ENCODE measurements around the gene KCNH2. TPM values are rescaled to one million over a fixed set of nuclear protein-coding genes. Genes with fewer than 3 reads are reported as not detected.

Gene KCNH2
- total RNA-seq, 1 experiment from 2014 or later: 16.2 TPM

DNA sequence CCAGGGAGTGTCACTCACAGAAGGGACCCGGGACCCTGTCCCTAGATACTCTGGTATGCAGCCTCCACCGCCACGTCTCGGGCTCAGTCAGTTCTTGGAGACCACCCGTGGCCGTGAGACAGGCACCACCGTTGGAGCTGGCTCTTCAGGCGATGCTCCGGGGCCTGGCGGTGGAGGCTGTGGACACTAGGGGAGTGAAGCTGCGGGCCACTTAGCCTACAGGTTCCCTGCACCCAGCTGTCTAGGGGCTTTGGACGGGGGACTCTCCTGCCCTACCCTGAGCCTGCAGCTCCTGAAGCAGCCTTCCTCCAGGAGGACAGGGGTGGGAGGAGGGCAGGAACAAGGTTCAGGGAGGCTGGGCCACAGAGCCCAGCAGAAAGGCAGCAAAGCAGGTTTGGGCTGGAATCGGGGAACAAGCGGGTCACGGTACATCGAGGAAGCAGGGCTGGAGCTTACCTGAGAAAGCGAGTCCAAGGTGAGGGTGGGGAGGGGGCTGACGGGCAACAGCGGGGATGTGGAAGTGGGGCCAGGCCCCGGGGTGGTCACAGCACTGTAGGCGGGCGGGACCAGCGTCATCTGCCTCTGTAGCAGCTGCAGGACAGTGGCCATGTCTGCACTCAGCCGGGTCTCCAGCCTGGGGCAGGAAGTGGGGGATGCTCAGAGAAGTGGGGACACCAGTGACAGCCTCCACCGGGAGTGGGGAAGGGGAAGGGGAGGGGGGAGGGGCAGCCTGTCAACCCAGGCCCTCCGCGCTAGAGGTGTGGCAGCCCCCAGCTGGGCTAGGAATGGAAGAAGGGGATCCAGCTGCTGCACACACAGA is 31.5 kb downstream of the KCNH2 start (continued):
- TF ChIP-seq ZBTB43 (CRISPR knock-in tag; IDR thresholded peaks at IDR 0.05) (no peak), TCF7 (CRISPR knock-in tag; IDR thresholded peaks at IDR 0.05; ENCODE audit: low read depth) (no peak)

- H3K9me3 Mint-ChIP-seq: no peaks in the 10 kb centered on the region
- no peak overlapping the region for H3K27ac Mint-ChIP-seq
- H3K4me1 Mint-ChIP-seq: peaks cover 48% of the 10 kb centered on the region
- CTCF ChIA-PET: interaction anchor here (0.6 to 4.3 kb wide), 14 partner anchors 9 to 73 kb away, joined by 3 to 18 read pairs (median 5); no protein-coding TSS in a partner anchor
- H3K4me3 Mint-ChIP-seq: no peak overlapping the region
- no peak for ATAC-seq
- H3K27me3 Mint-ChIP-seq (ENCODE audit: low read depth): peaks cover 6% of the 10 kb centered on the region
- no peak for DNase-seq (ENCODE audit: low spot score)
- POLR2A ChIA-PET: interaction anchor here (1.2 kb wide), 1 partner anchor 24 kb away, joined by 3 read pairs; no protein-coding TSS in a partner anchor
- H3K36me3 Mint-ChIP-seq: no peaks in the 10 kb centered on the region
- no peak for TF ChIP-seq NFYB (CRISPR knock-in tag; conservative IDR thresholded peaks at IDR 0.05; ENCODE audit: low read depth)
- no peak for TF ChIP-seq ZNF121 (CRISPR knock-in tag; IDR thresholded peaks at IDR 0.05)
- TF ChIP-seq SMAD3 (CRISPR knock-in tag; IDR thresholded peaks at IDR 0.05; ENCODE audit: borderline replicate concordance): no peak
- no peak for TF ChIP-seq FOXJ3 (CRISPR knock-in tag; IDR thresholded peaks at IDR 0.05; ENCODE audit: borderline replicate concordance)
- TF ChIP-seq, protein P1, sequence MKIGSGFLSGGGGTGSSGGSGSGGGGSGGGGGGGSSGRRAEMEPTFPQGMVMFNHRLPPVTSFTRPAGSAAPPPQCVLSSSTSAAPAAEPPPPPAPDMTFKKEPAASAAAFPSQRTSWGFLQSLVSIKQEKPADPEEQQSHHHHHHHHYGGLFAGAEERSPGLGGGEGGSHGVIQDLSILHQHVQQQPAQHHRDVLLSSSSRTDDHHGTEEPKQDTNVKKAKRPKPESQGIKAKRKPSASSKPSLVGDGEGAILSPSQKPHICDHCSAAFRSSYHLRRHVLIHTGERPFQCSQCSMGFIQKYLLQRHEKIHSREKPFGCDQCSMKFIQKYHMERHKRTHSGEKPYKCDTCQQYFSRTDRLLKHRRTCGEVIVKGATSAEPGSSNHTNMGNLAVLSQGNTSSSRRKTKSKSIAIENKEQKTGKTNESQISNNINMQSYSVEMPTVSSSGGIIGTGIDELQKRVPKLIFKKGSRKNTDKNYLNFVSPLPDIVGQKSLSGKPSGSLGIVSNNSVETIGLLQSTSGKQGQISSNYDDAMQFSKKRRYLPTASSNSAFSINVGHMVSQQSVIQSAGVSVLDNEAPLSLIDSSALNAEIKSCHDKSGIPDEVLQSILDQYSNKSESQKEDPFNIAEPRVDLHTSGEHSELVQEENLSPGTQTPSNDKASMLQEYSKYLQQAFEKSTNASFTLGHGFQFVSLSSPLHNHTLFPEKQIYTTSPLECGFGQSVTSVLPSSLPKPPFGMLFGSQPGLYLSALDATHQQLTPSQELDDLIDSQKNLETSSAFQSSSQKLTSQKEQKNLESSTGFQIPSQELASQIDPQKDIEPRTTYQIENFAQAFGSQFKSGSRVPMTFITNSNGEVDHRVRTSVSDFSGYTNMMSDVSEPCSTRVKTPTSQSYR (CRISPR knock-in tag; IDR thresholded peaks at IDR 0.05): no peak
- no peak for TF ChIP-seq ELF4 (CRISPR knock-in tag; IDR thresholded peaks at IDR 0.05; ENCODE audit: low read depth)
- no peak for TF ChIP-seq FOXP4 (CRISPR knock-in tag; IDR thresholded peaks at IDR 0.05)
- TF ChIP-seq, protein P2, sequence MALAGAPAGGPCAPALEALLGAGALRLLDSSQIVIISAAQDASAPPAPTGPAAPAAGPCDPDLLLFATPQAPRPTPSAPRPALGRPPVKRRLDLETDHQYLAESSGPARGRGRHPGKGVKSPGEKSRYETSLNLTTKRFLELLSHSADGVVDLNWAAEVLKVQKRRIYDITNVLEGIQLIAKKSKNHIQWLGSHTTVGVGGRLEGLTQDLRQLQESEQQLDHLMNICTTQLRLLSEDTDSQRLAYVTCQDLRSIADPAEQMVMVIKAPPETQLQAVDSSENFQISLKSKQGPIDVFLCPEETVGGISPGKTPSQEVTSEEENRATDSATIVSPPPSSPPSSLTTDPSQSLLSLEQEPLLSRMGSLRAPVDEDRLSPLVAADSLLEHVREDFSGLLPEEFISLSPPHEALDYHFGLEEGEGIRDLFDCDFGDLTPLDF (CRISPR knock-in tag; IDR thresholded peaks at IDR 0.05): no peak
- TF ChIP-seq PREB (CRISPR knock-in tag; IDR thresholded peaks at IDR 0.05; ENCODE audit: borderline replicate concordance): no peak
- TF ChIP-seq AFF4 (CRISPR knock-in tag; IDR thresholded peaks at IDR 0.05; ENCODE audit: borderline replicate concordance): no peak
- TF ChIP-seq, protein P3, sequence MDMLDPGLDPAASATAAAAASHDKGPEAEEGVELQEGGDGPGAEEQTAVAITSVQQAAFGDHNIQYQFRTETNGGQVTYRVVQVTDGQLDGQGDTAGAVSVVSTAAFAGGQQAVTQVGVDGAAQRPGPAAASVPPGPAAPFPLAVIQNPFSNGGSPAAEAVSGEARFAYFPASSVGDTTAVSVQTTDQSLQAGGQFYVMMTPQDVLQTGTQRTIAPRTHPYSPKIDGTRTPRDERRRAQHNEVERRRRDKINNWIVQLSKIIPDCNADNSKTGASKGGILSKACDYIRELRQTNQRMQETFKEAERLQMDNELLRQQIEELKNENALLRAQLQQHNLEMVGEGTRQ (CRISPR knock-in tag; IDR thresholded peaks at IDR 0.05): no peak
- no peak for TF ChIP-seq ZNF425 (CRISPR knock-in tag; conservative IDR thresholded peaks at IDR 0.05)
- TF ChIP-seq ZNF219 (CRISPR knock-in tag; IDR thresholded peaks at IDR 0.05; ENCODE audit: borderline replicate concordance): no peak
- TF ChIP-seq HMGA2 (CRISPR knock-in tag; IDR thresholded peaks at IDR 0.05): no peak
- TF ChIP-seq ZMAT4 (CRISPR knock-in tag; IDR thresholded peaks at IDR 0.05): no peak
These were observed 32.2 kb downstream of the KCNH2 start for GRCh38 chr7:150945853-150946420.

Data from WTC11 (cell line).